HG03354 (cell line): ENCODE measurements around the gene RABGAP1L.
"Not testable (repeated sequence)": the region's sequence is repeated elsewhere in the genome, so short reads cannot be mapped to it uniquely, and the experiment has no call there.

ENCODE experiments used
- ATAC-seq: cut with Tn5 transposase; IDR thresholded peaks from one replicate; pipeline ENCODE4 v1.9.1; 2021; ENCODE audit warnings: mild to moderate bottlenecking; ENCODE audit not compliant: unreplicated experiment, poor library complexity, severe bottlenecking

Gene RABGAP1L

GRCh38 chr1:174337000-174337681, 177.8 kb downstream of the RABGAP1L start:
- no peak for ATAC-seq

GRCh38 chr1:174340404-174340803, 181.1 kb downstream of the RABGAP1L start:
- not testable (repeated sequence) for ATAC-seq

GRCh38 chr1:174344162-174344561, 184.8 kb downstream of the RABGAP1L start:
- ATAC-seq: no peak

- no peak for ATAC-seq
Measured at GRCh38 chr1:174352117-174352516, 192.8 kb downstream of the RABGAP1L start.

- no peak for ATAC-seq
Measured at GRCh38 chr1:174352883-174353608, 193.7 kb downstream of the RABGAP1L start.

GRCh38 chr1:174358344-174358743, 199.0 kb downstream of the RABGAP1L start:
- no peak for ATAC-seq

GRCh38 chr1:174358786-174359453, 199.6 kb downstream of the RABGAP1L start:
- ATAC-seq: no peak

- ATAC-seq: no peak
Measured at GRCh38 chr1:174359454-174359805, 200.1 kb downstream of the RABGAP1L start.

- no peak for ATAC-seq
Measured at GRCh38 chr1:174364996-174365736, 205.8 kb downstream of the RABGAP1L start.

- ATAC-seq: no peak
Measured at GRCh38 chr1:174366946-174367345, 207.6 kb downstream of the RABGAP1L start.

- ATAC-seq: no peak
Measured at GRCh38 chr1:174367892-174368291, 208.6 kb downstream of the RABGAP1L start.

GRCh38 chr1:174376030-174376429, 216.7 kb downstream of the RABGAP1L start:
- no peak for ATAC-seq

- no peak for ATAC-seq
Measured at GRCh38 chr1:174391716-174392115, 232.4 kb downstream of the RABGAP1L start.

GRCh38 chr1:174393885-174394284, 234.6 kb downstream of the RABGAP1L start:
- no peak for ATAC-seq

GRCh38 chr1:174397261-174397660, 237.9 kb downstream of the RABGAP1L start:
- ATAC-seq: no peak

GRCh38 chr1:174398246-174398645, 238.9 kb downstream of the RABGAP1L start:
- ATAC-seq: peak; percentile 50

GRCh38 chr1:174399211-174399610, 239.9 kb downstream of the RABGAP1L start:
- ATAC-seq: no peak

GRCh38 chr1:174401075-174401474, 241.8 kb downstream of the RABGAP1L start:
- ATAC-seq: no peak

GRCh38 chr1:174405219-174405618, 245.9 kb downstream of the RABGAP1L start:
- no peak for ATAC-seq

GRCh38 chr1:174406421-174406820, 247.1 kb downstream of the RABGAP1L start:
- no peak for ATAC-seq
